GM13976 (cell line): ENCODE data around the gene SLC25A39.

ENCODE experiments used
- DNase-seq: peaks from one replicate; pipeline ENCODE4 v3.0.0; 2012; ENCODE audit warnings: low spot score
- in situ Hi-C: fragments of 300-500 bp; cut with MboI; formaldehyde crosslinking; loops from one replicate; pipeline ENCODE4 v1.12.0; 2022; ENCODE audit warnings: low sequenced_read_pairs, mixed read lengths, inconsistent platforms; ENCODE audit not compliant: unreplicated experiment
- TF ChIP-seq, protein P1 (sequence below): IDR thresholded peaks from 2 replicates; pipeline ENCODE4 v1.5.1; 2012; ENCODE audit warnings: borderline replicate concordance, mild to moderate bottlenecking; ENCODE audit not compliant: insufficient read depth; ENCODE audit errors: extremely low read depth, missing control alignments, control extremely low read depth

Gene SLC25A39

DNA sequence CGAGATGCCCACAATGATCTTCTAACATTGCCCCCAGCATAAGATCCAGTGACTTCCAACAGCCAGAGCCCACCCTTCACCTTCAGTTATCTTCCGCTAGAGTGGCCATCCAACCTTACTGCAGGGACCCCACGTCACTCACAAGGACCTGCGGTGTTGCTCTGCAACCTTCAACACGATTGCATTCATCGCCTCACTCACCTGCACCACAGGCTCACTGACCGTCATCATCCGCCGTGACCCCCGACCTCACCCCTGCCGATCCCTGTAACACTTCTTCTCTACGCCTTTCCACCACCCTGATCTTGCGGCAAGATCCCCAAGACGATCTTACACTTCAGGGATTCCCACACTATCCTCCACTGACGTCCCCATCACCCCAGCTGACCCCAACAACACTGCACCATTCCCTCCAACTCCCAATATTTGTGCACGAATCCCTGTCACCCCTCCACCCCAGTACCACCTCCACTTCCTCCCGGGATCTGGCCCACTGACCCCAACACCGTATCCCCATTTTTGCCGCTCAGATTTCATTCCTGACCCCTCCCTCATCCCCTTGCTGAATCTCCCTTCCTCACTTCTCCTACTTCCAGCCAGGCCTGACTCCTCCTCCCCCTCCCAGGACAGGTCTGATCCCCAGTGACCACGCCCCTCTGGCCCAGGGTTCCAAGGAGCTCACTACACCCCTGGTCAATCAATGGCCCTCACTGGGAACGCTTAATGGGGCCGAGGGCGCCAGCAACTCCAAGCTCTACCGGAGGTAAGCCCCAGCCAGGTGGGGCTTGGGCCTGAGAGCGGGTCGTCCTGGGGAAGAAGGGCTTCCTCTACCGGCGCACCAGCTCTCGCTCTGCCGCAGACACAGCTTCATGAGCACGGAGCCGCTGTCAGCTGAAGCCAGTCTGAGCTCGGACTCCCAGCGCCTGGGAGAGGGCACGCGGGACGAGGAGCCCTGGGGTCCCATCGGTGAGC is 8.6 kb downstream of the SLC25A39 start:
- in situ Hi-C loops: no loop called here
- TF ChIP-seq, protein P1, sequence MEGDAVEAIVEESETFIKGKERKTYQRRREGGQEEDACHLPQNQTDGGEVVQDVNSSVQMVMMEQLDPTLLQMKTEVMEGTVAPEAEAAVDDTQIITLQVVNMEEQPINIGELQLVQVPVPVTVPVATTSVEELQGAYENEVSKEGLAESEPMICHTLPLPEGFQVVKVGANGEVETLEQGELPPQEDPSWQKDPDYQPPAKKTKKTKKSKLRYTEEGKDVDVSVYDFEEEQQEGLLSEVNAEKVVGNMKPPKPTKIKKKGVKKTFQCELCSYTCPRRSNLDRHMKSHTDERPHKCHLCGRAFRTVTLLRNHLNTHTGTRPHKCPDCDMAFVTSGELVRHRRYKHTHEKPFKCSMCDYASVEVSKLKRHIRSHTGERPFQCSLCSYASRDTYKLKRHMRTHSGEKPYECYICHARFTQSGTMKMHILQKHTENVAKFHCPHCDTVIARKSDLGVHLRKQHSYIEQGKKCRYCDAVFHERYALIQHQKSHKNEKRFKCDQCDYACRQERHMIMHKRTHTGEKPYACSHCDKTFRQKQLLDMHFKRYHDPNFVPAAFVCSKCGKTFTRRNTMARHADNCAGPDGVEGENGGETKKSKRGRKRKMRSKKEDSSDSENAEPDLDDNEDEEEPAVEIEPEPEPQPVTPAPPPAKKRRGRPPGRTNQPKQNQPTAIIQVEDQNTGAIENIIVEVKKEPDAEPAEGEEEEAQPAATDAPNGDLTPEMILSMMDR: no peak
- peak; percentile 32 for DNase-seq

DNA sequence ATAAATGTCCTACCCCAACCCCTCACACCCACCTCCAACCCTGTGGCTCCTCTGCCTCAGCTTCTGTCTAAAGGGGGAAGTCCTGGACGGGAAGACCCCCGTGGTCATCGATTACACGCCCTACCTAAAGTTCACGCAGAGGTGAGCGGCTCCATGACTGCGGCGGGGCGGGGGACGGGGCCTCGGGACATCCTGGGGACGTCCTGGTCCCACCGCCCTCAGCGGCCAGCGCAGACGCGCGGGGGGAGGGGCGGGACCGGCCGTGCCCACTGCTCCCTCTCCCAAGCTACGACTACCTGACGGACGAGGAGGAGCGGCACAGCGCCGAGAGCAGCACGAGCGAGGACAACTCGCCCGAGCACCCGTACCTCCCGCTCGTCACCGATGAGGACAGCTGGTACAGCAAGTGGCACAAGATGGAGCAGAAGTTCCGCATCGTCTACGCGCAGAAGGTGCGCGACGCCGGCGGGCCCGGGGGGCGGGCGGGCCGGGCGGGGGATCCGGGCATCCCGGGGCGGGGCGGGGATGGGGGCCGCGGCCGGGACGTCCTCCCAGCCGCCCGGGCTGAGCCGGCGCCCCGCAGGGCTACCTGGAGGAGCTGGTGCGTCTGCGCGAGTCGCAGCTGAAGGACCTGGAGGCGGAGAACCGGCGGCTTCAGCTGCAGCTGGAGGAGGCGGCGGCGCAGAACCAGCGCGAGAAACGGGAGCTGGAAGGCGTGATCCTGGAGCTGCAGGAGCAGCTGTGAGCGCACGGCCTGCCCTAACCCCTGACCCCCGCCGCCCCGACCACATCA is 9.6 kb downstream of the SLC25A39 start:
- DNase-seq: peak; percentile 83
- TF ChIP-seq, protein P1: no peak
- in situ Hi-C loops: no loop called here

DNA sequence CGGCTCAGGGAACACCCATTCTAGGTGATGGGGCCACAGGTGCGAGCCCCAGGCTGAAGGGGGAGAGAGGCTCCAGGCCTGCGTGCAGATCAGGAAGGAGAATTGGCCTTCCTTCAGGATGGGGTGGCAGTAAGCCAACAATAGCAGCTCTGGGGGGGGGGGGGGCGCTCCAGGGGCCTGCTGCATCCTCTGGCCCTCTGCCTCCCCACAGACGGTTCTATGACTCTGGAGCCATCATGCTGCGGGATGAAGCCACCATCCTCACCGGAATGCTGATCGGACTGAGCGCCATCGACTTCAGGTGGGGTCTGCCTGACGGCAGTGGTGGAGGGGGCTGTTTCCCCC is 10.1 kb downstream of the SLC25A39 start:
- in situ Hi-C loops: no loop called here
- TF ChIP-seq, protein P1: no peak
- DNase-seq: peak; percentile 17

DNA sequence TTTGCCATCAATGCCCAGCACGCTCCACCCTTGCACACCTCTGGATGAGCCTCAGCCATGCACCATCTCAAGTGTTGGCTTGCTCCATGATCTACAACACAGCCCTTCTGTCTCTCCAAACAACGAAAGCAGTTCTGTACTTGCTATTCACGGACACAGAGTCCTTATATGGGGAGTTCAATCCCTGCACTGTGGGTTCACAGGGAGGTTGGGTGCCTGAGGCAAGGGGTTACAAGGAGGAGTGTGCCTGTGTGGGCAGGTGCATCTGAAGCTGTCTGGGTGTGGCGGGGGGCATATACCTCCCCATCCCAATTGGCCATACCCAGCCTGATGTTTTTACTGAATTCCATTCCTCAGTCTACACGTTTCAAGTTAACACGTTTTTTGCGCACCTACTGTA is 10.6 kb downstream of the SLC25A39 start:
- peak; percentile 21 for DNase-seq
- TF ChIP-seq, protein P1: no peak
- in situ Hi-C loops: no loop called here

DNA sequence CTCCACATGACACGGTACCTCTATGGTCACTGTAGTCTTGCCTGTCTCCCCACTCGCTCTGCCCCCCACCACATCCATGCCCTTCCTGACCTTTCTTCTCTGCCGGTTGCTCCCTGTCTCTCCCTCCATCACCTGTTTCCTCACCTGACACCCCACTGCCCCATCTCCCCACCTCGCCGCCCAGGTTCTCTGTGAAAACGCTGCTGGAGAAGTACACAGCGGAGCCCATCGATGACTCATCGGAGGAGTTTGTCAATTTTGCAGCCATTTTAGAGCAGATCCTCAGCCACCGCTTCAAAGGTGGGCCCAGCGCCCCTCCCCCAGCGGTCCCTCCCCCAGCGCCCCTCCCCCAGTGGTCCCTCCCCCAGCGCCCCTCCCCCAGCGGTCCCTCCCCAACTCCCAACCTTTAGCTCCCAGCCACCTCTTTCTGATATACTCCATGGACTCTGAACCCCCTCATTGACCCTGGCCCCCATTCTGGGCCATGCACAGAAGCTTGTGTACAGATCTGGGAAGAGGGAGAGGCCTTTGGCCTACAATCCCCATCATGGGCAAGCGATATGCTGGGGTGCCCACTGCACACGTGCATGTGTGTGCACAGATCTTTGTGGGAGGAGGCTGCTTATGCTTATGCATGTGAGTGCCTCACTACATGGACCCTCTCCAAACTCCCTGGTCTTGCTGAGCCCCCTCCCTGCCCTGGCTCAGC is 12.1 kb downstream of the SLC25A39 start:
- in situ Hi-C loops: no loop called here
- DNase-seq: peak; percentile 25
- TF ChIP-seq, protein P1: no peak

DNA sequence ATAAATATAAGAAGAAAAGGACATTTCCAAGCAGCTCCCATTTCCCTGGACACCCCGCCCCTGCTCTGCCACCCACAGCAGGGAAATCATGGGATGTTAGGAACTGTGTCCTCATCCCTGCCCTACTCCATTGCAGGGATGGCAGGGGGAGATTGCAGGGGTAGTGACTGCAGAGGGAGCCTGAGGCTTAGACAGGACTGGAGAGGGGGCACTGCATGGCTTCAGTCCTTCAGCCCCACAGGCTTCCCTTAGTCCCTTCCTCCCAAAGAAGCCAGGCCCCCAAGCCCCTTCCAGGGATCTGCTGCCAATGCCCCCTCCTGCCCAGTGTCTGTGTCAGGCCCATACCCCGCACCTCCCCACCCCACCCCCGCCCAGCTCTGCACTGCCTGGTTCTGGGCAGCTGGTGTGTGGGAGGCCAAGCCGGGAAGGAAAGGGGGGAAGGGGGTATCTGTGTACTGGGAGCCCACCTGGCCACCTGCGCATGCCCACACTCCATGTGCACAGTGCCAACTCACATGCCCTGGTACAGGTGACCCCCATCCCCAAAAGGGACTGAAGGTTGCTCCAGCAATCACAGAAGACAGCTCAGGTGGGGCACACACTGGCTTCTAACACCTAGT is 13.0 kb downstream of the SLC25A39 start:
- no peak for DNase-seq
- in situ Hi-C loops: no loop called here
- TF ChIP-seq, protein P1: no peak
